GM19468 (cell line): Measurements from ENCODE around the gene TRIM47.
"Not testable (repeated sequence)": the region's sequence is repeated elsewhere in the genome, so short reads cannot be mapped to it uniquely, and the experiment has no call there.

Experiments
- ATAC-seq: cut with Tn5 transposase; IDR thresholded peaks from one replicate; pipeline ENCODE4 v1.9.1; 2021; ENCODE audit warnings: mild to moderate bottlenecking, moderate library complexity, moderate number of reproducible peaks; ENCODE audit not compliant: unreplicated experiment; ENCODE audit errors: extremely low read depth

Gene TRIM47

DNA sequence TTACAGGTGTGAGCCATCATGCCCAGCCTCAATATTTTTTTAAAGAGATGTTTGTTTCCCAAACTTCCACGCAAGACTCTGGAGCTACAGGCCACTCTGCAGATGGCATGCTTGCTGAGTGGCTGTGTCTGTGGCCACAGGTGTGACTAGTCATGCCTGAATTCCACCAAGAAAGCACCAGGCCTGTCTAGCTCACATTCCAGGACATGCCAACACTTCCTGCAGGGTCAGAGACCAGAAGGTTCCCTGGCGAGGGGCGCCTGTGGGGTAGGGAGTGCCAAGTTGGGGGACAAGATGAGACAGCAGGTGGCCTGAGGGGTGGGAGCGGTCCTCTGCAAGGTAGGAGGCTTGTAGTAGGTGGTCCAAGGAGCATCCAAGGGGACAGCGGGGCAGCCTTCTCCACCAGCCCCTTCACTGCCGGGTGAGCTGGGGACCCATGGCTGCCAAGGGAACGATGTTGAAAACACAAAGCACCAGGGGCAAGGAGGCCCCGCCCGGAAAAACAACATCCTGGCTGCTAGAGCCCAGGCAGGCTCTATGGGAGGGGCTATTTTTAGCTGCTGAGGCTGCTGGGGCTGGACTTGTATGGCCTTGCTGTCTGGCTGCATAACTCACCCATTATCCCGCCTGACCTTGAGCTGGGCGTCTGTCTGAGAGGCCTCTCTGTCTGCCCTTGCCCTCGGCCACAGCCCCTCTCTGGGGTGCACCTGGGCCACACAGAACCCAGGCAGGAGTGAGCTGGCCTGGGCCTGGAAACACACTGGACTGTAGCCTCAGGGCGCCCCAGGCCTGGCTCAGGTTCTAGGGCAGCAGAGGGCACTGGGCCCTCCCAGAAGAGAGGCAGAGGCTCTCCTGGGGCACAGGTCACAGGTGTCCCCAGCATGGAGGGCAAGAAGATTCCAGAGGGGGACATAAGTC, 5.7 kb downstream of the TRIM47 start:
- ATAC-seq: no peak

DNA sequence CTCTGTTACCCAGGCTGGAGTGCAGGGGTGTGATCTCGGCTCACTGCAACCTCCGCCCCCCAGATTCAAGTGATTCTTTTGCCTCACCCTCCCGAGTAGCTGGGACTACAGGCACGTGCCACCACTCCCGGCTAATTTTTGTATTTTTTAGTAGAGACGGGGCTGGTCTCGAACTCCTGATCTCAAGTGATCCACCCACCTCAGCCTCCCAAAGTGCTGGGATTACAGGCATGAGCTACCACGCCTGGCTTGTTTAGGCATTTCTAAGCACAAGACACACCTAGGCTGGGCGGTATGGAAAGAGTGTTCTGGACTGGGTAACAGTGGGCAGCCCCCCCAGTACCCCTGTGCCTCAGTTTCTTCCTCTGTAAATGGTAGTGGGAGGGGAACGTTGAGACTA, 8.2 kb downstream of the TRIM47 start:
- ATAC-seq: not testable (repeated sequence)

DNA sequence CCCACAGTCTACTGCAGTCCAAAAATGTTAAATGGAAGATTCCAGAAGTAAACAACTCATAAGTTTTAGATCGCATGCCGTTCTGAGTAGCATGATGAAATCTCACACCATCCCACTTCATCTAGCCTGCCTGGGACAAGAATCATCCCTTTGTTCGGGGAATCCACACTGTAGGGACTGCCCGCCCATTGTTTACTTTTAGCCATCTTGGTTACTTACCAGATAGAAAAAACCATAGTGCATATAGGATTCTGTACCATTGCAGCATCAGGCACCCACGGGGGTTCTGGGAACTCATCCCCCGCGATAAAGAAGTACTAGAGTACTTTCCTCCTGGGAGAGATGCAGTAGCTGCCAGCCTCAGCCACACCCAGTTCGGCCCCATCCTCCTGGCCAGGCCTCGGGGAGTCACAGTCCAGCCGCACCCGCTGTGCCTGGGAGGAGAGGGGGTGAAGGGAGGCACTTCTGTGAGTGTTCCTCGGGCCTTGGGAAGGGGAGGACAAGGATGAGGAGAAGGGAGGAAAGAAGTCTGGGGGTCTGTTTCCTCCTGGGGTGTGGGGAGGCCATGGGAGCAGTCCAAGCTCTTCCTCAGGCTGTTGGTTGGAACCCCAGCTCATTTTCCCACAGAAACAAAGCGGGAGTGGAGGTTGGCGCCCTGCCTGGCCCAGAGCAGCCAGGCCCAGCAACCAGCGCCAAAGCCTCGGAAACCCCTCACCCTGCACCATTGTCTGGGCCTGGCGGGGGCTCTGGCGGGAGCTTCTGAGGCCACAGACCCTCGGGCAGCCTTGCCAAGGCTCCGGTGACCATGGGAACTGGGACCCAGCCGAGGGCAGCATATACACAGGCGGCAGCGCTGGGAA, 8.9 kb downstream of the TRIM47 start:
- no peak for ATAC-seq

DNA sequence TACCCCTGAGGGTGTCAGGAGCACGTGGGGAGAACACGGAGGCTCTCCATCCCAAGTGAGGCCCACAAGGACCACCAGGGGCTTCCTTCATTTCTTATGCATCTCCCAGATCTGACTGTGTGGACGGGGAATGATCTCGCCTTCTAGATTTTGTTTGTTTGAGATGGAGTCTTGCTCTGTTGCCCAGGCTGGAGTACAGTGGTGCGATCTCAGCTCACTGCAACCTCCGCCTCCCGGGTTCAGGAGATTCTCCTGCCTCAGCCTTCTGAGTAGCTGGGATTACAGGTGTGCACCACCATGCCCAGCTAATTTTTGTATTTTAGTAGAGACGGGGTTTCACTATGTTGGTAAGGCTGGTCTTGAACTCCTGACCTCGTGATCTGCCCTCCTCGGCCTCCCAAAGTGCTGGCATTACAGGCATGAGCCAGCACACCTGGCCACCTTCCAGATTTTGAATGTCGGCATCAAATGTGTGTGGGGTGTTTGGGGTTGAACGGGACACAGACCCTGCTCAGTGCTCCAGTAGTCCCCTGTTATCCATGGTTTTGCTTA, 9.6 kb downstream of the TRIM47 start:
- not testable (repeated sequence) for ATAC-seq

DNA sequence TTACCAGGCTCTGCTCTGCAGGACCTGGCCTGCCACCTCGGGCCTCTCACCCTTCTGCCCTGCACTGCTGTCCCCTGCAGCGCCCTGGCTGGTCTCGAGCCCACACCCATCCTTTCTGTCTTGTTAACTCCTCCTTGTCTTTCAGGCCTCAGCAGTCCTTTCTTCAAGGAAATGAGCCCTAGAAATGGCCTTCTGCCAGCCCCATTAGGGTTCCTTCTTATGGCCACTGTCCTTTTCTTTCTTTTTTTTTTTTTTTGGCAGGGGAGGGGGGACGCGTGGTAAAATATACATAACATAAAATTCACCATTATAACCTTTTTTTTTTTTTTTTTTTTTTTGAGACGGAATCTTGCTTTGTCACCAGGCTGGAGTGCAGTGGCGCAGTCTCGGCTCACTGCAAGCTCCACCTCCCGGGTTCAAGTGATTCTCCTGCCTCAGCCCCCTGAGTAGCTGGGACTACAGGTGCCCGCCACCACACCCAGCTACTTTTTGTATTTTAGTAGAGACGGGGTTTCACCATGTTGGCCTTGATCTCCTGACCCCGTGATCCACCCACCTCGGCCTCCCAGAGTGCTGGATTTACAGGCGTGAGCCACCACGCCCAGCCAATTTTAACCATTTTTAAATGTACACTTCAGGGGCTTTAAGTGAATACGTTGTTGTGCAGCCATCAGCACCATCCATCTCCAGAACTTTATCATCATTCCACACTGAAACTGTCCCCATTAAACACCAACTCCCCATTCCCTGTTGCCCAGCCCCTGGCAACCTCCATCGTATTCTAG, 12.8 kb downstream of the TRIM47 start:
- not testable (repeated sequence) for ATAC-seq

DNA sequence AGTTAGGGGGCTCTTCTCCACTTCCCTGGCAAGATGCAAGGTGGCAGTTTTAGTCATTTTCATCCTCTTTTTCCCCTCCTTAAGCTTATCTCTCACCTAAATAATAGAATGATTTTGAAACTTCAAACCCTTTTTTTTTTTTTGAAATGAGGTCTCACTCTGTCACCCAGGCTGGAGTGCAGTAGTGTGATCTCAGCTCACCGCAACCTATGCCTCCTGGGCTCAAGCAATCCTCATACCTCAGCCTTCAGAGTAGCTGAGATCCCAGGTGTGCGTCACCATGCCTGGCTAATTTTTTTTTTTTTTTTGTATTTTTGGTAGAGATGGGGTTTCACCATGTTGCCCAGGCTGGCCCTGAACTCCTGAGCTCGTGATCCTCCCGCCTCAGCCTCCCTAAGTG, 13.5 kb downstream of the TRIM47 start:
- not testable (repeated sequence) for ATAC-seq

DNA sequence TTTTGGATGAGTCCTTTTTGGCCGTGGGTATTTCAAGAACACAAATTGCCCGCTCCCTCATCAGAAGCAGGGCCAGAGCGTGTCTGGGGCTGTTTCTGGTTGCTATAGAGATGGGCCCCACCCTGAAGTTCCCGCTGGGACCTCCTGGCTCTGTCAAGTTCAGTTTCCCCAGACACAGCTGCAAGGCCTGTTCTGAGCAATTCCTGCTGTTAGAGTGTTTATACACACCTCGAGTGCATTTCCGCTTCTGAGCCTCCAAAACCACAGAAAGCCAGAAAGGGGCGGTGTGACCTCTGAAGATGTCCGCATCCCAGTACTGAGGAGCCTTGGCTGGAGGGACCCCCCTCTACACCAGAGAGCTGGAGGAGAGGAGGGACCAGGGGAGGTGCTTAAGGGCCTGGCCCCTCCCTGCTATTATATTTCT, 13.9 kb downstream of the TRIM47 start:
- ATAC-seq: peak; percentile 60

DNA sequence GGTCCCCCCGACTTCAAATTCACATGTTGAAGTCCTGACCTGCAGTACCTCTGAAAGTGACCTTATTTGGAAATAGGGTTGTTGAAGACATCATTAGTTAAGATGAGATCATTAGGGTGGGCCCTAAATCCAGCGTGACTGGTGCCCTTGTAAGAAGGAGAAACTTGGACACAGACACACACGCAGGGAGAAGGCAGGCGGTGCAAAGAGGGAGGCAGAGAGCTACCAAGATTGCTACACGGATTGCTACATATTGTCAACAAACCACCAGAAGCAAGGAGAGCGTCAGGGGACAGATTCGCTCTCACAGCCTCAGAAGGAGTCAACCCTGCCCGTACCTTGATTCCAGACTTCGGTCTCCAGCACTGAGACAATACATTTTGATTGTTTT, 16.5 kb downstream of the TRIM47 start:
- ATAC-seq: no peak

DNA sequence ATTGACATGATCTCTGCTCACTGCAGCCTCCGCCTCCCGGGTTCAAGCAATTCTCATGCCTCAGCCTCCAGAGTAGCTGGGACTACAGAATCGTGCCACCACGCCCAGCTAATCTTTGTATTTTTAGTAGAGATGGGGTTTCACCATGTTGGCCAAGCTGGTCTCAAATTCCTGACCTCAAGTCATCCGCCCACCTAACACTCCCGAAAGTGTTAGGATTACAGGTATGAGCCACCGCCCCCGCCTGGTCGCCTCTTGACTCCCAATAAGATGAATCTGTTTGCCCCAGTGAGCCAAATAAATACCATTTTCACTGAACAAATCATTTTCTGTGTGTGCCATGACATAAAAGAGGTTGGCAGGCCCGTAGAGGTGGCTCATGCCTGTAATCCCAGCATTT, 19.0 kb downstream of the TRIM47 start:
- not testable (repeated sequence) for ATAC-seq

DNA sequence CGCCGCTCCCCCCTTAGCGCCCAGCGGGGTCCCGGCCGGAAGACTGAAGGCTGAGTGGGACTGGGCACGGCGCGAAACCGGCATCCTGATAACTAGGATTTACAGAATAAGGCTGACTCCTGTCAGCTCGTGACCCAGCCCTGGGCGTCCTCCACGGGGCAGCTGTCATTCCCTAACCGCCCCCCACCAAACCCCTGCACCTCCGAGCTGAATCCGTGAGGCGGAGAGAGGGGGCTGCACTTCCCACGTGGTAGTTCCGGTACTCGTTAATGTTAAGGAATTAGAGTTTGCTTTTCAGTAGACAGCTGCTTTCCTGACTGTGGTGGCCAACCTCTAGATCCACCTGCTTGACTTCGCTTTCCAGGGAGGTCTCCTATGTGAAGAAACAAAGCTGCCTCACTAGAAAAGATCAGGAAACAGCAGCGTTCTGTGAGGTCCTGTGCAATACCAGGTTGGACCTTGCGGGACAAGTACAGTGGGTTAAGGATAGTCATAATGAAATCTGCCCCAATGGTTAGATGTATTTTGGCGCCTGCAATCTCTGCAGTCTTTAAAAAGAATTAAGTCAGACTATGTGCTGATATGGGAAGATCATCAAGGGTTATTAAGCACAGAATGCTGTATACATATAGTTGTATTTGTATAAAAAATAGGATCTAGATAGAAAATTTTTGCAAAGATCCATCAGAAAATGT, 22.2 kb downstream of the TRIM47 start:
- no peak for ATAC-seq

DNA sequence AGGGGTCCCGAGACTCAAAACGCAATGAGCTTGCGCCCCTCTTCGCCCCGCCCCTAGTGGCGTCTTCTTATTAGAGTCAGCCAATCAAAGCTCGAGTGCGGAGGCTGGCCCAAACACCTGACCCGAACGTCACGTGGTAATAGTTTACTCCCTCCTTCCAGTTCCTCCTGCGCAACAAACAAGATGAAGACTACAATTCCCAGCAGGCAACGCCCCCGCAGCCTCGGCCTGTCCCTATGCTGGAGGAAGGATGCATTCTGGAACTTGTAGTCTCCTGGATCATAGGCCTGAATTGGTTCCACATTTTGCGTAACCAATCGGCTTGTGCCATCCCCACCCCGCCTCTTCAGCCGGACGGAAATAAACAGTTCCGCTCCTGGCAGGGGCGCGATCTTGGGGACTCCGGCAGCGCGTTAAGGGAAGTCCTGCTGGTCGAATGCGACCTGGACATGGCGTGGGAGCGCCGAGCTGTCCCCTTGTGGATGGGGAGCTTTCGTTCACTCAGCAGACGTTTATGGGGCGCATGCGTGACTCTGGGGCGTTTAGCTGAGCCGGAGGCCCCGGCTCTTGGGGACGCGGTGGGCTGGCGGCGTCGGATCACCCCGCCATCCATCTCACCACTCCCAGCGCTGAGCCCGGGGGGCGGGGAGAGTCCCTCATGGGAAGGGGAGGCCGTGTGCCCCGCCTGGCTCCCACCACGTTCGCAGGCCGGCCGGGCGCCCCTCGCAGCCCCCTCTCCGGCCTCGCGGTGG, 22.9 kb downstream of the TRIM47 start, which contains the start of gene WBP2:
Gene WBP2, minus strand, starts transcription at position 26 of the 752 bp plus-strand sequence. CDS start 38 bp downstream, outside the sequence.
- ATAC-seq: peak; percentile 78

DNA sequence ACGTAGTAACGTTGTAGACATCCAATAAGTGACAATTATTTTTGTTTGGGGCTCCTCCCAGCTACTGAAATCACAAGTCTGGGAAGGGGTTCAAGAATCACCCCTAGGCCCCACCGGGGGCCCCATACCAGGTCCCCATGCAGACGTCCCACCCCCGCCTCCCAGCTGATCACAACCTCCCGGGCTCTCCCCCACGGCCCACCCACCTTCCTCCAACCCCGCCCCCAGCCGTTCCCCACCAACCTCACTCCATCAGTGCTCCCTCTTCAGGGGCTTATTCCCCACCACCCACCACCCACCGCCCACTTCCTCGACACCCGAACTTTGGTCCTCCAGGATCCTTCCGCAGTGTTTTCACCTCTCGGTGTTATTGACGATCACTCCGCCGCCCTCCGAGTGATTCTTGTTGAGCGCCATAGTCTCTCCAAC, 23.5 kb downstream of the TRIM47 start:
- ATAC-seq: no peak

DNA sequence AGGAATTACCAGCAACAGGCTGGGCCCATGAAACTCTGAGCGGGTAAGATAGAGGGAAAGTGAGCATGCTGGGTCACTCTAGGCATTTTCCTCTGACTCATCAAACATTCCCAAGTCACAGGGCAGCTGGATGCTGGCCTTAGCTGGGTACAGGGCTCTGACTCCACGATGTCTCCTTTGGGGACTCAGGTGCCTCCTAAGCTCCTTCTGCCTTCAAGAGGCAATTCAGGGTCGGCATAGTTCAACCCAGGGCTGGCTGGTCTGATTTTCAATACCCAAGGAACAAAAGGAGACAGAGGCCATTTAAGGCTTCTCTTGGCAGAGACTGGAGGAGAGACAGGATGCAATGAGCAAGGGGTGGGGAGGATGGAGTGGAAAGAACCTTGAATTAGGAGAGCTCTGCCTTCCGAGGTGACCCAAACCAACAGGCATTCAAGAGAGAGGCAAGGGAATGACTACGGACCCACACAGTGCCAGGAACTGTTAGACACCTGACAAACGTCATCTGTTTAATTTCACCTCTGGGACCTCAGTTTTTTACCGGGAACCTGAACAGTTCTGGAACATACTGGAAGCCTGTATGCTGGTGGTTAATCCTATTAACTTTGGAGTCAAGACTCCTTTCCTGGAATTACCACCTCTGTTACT, 24.2 kb downstream of the TRIM47 start:
- no peak for ATAC-seq

DNA sequence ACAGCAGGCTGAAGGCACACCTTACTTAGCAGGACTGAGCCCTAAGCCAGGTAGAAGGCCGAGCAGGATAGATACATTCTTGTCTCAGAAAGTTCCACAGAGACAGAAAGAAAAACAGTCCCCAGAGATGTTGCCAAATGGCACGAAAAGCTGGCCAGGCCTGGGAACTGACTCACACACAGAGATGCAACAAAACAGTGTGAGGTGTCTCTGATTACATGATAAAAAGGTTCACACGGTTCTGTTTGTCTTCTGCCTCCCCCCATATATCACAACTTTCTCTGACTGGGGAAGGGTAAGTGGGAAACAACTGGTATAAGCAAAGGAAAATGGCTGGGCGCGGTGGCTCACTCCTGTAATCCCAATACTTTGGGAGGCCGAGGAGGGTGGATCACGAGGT, 24.9 kb downstream of the TRIM47 start:
- no peak for ATAC-seq

DNA sequence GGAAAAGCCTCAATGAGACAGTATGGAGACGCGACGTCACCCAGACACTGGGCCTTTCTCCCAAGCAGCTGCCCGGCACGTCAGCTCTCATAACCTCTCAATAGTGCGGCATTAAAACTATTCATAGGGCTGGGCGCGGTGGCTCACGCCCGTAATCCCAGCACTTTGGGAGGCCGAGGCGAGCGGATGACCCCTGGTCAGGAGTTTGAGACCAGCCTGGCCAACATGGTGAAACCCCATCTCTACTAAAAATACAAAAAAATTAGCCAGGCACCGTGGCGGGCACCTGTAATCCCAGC, 26.7 kb downstream of the TRIM47 start:
- not testable (repeated sequence) for ATAC-seq

DNA sequence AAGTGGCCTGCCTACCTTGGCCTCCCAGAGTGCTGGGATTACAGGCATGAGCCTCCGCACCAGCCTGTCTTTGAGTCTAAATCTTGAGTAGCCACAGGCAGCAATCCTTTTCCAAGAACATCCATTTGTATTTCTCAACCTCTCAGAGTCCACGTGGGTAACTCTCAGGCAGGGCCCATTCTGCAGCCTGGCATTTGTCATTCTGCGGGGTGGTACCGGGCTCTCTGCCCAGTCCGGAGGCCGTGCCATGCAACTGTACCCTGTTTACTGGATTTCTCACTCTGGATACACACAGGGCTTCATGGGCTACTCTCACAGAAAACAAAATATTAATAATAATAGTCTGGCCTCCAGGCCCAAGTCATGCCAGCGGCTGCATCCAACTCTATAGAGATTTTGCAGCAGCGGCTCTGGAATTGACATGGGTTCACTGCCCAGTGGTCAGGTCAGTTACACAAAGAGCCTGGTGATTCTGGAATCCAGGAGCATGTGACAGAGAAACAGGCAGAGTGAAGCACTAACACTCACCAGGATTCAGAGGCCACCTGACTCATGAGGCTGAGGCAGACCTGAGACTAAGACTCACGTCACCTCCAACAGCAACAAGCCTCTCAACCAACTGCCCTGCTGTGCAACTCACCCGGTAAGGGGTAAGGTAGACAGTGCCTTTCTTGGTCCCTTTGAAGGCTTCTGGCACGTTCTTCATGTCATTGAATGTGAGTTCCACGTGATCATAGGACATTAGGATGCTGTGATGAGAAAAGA, 27.3 kb downstream of the TRIM47 start:
- no peak for ATAC-seq

DNA sequence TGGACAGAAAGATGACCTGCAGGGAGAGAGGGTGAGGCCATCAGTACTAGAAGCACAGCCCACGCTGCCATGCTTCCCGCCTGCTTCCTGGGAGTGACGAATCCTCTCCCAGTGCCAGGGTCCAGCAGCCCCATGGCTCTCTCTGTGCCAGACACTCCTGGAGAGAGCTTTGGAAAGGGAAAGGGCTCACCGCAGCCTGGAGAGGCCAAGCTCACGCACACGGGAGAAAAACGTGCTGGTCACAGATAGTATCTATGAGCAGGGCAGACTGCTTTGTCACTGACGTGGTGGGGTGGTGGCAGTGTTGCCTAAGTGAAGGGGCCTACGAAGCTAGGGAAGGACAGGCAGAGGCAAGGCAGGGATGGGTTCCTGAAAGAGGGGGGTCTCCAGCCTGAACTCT, 28.7 kb downstream of the TRIM47 start:
- no peak for ATAC-seq

DNA sequence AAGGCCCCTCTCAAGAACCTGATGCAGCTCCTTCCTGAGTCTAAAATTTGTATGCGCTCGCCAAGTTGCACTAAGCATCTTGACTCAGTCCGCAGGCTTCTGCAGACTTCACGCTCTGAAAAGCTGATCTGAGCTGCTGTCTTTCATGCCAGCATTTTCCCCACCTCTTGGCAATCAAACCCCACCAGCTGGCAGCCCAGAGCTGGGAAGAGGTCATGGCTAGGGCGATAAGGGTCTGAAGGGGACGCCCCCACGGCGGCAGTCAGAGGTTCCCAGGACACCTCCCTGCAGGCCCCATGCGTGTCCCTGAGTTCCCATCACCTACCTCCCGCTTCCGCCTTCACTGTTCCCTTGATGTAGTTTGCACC, 29.1 kb downstream of the TRIM47 start:
- ATAC-seq: no peak
